ENCODE measurements around the gene ITGAV. TPM values are rescaled to one million over a fixed set of nuclear protein-coding genes. Genes with fewer than 3 reads are reported as not detected.

Gene ITGAV
- total RNA-seq, 4 donors from 2014 or later, result 27.1 to 60.1 (median 45.1) TPM

DNA sequence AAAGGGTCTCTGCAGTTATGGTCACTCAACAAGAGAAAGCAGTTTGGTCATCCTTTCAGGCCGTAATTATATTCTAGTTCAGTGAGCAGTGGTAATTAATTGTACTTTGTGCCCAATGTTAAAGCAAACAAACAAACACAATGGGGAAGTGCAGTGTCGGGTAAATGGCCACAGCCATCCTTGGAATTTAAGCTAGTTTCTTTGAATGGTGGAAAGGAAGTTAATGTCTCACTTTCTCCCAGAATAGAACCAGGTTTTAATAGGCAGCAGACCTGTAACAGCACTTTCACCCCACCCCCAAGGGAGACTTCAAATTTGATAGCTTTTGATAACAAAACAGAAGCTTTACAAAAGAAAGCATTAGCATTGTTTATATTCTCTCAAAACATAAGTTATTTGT, 20.0 kb upstream of the ITGAV start:
- H3K4me1 ChIP-seq, result peaks cover 0 to 26% (median 4%) of the 10 kb centered on the region in 3 donors
- intact Hi-C loops (cut with DNase I), result no loop called here
- 69 to 73% methylated on average over 2 of the region's 2 CpGs for WGBS, 2 donors
- no peaks in the 10 kb centered on the region for H3K9me3 ChIP-seq
- no peaks in the 10 kb centered on the region for H3K36me3 ChIP-seq
- TF ChIP-seq POLR2A (IDR thresholded peaks at IDR 0.05), result no peak
- TF ChIP-seq, protein P1, sequence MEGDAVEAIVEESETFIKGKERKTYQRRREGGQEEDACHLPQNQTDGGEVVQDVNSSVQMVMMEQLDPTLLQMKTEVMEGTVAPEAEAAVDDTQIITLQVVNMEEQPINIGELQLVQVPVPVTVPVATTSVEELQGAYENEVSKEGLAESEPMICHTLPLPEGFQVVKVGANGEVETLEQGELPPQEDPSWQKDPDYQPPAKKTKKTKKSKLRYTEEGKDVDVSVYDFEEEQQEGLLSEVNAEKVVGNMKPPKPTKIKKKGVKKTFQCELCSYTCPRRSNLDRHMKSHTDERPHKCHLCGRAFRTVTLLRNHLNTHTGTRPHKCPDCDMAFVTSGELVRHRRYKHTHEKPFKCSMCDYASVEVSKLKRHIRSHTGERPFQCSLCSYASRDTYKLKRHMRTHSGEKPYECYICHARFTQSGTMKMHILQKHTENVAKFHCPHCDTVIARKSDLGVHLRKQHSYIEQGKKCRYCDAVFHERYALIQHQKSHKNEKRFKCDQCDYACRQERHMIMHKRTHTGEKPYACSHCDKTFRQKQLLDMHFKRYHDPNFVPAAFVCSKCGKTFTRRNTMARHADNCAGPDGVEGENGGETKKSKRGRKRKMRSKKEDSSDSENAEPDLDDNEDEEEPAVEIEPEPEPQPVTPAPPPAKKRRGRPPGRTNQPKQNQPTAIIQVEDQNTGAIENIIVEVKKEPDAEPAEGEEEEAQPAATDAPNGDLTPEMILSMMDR (IDR thresholded peaks at IDR 0.05), result no peak
- no peaks in the 10 kb centered on the region for H3K27me3 ChIP-seq
- H3K4me3 ChIP-seq, result no peak overlapping the region
- no peak overlapping the region for H3K27ac ChIP-seq
- no peak for DNase-seq

DNA sequence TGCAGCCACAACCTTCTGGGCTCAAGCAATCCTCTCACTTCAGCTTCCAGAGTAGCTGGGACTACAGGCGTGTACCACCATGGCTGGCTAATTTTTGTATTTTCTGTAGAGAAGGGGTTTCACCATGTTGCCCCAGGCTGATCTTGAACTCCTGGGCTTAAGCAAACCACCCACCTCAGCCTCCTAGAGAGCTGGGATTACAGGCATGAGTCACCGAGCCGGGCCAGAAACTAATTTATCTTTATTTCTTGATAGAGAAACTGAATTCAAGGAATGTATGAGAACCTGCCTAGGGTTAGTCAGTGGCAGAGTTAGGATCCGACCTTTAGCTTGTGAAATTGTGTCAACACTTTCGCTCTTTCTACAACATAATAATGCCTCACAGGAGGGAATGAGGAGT, 19.3 kb upstream of the ITGAV start:
- no peak for DNase-seq
- Histone ChIP-seq H3K4me3 (no peak overlapping the region), H3K9me3 (no peaks in the 10 kb centered on the region), H3K27me3 (no peaks in the 10 kb centered on the region), H3K4me1 (peaks cover 0 to 33% (median 10%) of the 10 kb centered on the region in 3 donors), H3K27ac (no peak overlapping the region), H3K36me3 (no peaks in the 10 kb centered on the region)
- WGBS, 2 donors, result 30 to 43% methylated on average over 5 of the region's 5 CpGs
- intact Hi-C loops (cut with DNase I), result no loop called here
- TF ChIP-seq POLR2A (IDR thresholded peaks at IDR 0.05), result no peak
- TF ChIP-seq, protein P1 (IDR thresholded peaks at IDR 0.05), result no peak

DNA sequence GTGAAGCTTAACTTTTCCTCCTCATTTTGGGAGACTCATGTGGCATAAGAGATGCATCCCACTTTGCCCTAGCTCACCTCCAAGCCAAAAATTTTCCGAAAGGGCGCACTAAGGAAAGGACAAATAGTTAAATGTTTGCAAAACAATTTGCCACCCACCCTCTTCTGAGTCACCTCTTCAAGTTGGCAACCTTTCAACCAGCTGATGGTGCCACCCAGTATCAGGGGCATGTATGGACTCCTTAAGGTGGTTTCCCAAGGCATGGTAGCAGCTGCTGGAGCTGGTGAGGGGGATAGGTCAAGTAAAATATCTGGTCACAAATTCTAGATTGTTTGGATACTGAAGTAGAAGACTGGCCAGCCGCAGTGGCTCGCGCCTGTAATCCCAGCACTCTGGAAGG, 17.2 kb upstream of the ITGAV start:
- WGBS, 2 donors, result 69 to 70% methylated on average over 5 of the region's 5 CpGs
- H3K4me3 ChIP-seq, result no peak overlapping the region
- no peak for DNase-seq
- no peak for TF ChIP-seq POLR2A (IDR thresholded peaks at IDR 0.05)
- TF ChIP-seq, protein P1 (IDR thresholded peaks at IDR 0.05), result no peak
- no peaks in the 10 kb centered on the region for H3K36me3 ChIP-seq
- no peak overlapping the region for H3K27ac ChIP-seq
- H3K4me1 ChIP-seq, result peaks cover 0 to 37% (median 14%) of the 10 kb centered on the region in 3 donors
- H3K27me3 ChIP-seq, result no peaks in the 10 kb centered on the region
- no peaks in the 10 kb centered on the region for H3K9me3 ChIP-seq
- intact Hi-C loops (cut with DNase I), result no loop called here

DNA sequence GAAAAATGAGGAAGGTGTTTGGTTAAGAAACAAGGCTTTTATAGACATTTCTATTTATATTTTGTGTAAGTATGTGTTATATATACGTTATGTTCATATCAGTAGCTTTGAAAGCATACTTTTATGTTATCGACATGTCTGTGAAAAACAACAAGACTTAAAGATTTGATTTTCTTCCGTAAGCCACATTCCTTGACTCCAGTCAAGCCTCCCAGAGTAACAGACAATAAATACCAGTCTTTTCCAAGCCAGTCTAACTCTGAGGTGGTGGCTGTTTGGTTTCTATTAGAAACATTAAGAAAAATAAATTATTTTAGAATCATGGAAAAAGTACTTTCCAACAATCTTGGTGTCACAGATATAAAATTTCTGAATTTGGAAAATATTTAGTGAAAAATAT, 16.3 kb upstream of the ITGAV start:
- Histone ChIP-seq H3K27me3 (no peaks in the 10 kb centered on the region), H3K4me3 (no peak overlapping the region), H3K4me1 (peaks cover 0 to 37% (median 14%) of the 10 kb centered on the region in 3 donors), H3K9me3 (no peaks in the 10 kb centered on the region), H3K27ac (no peak overlapping the region), H3K36me3 (no peaks in the 10 kb centered on the region)
- intact Hi-C loops (cut with DNase I), result no loop called here
- DNase-seq, result no peak
- 87 to 91% methylated on average over 3 of the region's 3 CpGs for WGBS, 2 donors
- no peak for TF ChIP-seq POLR2A (IDR thresholded peaks at IDR 0.05)
- TF ChIP-seq, protein P1 (IDR thresholded peaks at IDR 0.05), result no peak

DNA sequence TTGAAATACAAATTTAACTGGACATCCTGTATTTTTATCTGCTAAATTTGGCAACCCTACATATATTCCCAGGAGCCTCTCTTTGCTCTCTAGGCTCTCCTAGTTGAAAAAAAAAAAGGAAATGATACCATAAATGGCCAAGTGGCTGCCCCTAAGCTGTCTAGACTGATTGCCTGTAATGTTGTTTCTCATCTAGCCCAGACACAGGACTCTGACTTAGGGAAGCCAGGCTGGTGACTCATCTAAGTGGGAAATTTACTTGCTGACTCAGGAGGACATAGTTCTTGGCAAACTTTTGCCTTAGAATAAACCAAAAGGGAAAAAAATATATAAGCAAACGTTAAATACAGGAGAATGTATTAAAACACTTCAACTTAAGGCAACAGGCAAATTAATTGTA, 14.6 kb upstream of the ITGAV start:
- Histone ChIP-seq H3K4me1 (peaks cover 0 to 32% (median 14%) of the 10 kb centered on the region in 3 donors), H3K27ac (peak overlapping the region in 2 of 4 donors; percentile 8 to 14), H3K36me3 (no peaks in the 10 kb centered on the region), H3K4me3 (no peak overlapping the region), H3K27me3 (no peaks in the 10 kb centered on the region), H3K9me3 (no peaks in the 10 kb centered on the region)
- intact Hi-C loops (cut with DNase I), result no loop called here
- TF ChIP-seq, protein P1 (IDR thresholded peaks at IDR 0.05), result no peak
- TF ChIP-seq POLR2A (IDR thresholded peaks at IDR 0.05), result no peak
- 0 to 3% methylated on average over 1 of the region's 1 CpG for WGBS, 2 donors
- DNase-seq, result no peak
